PFSK-1 (cell line): ENCODE measurements around the gene PLEKHN1.

Experiments
- POLR2AphosphoS5 ChIP-seq: IDR thresholded peaks from 2 replicates; pipeline ENCODE4 v1.6.1; 2012; ENCODE audit warnings: low read depth, mild to moderate bottlenecking, control low read depth, low read length, moderate library complexity
- REST ChIP-seq, 2 experiments: IDR thresholded peaks; 2 replicates each; pipeline versions ENCODE4 v1.6.1 to v1.8.0; 2011 to 2012; ENCODE audit warnings: low read depth in 2 of 2, low read length in 2 of 2, control low read depth in 1 of 2, inconsistent platforms in 1 of 2, mild to moderate bottlenecking in 1 of 2, moderate library complexity in 1 of 2; ENCODE audit not compliant: insufficient read depth in 1 of 2
- SIN3A ChIP-seq: IDR thresholded peaks from 2 replicates; pipeline ENCODE4 v1.6.1; 2012; ENCODE audit warnings: mild to moderate bottlenecking, low read length, moderate library complexity, borderline replicate concordance; ENCODE audit not compliant: insufficient read depth
- TAF1 ChIP-seq: IDR thresholded peaks from 2 replicates; pipeline ENCODE4 v1.6.1; 2012; ENCODE audit warnings: low read length, control low read depth, borderline replicate concordance; ENCODE audit not compliant: insufficient read depth

GRCh38 chr1:984476-984814 is 18.2 kb downstream of the PLEKHN1 start:
- no peak for TF ChIP-seq POLR2AphosphoS5
- TF ChIP-seq REST (IDR thresholded peaks at IDR 0.05; ENCODE audit: insufficient read depth in 1 of 2, low read depth in 2 of 2, low read length in 2 of 2): no peak
- TF ChIP-seq SIN3A: no peak
- TF ChIP-seq TAF1: no peak
